GM19324 (cell line): ENCODE measurements around the gene IDE.
"Not testable (repeated sequence)": the region's sequence is repeated elsewhere in the genome, so short reads cannot be mapped to it uniquely, and the experiment has no call there.

ENCODE experiments used
- ATAC-seq: cut with Tn5 transposase; IDR thresholded peaks from one replicate; pipeline ENCODE4 v1.9.1; 2021; ENCODE audit warnings: mild to moderate bottlenecking, moderate library complexity; ENCODE audit not compliant: unreplicated experiment, low FRiP score

IDE gene

GRCh38 chr10:92430103-92430502, 143.8 kb downstream of the IDE start:
- ATAC-seq: no peak

GRCh38 chr10:92421550-92421949, 152.3 kb downstream of the IDE start:
- no peak for ATAC-seq

DNA sequence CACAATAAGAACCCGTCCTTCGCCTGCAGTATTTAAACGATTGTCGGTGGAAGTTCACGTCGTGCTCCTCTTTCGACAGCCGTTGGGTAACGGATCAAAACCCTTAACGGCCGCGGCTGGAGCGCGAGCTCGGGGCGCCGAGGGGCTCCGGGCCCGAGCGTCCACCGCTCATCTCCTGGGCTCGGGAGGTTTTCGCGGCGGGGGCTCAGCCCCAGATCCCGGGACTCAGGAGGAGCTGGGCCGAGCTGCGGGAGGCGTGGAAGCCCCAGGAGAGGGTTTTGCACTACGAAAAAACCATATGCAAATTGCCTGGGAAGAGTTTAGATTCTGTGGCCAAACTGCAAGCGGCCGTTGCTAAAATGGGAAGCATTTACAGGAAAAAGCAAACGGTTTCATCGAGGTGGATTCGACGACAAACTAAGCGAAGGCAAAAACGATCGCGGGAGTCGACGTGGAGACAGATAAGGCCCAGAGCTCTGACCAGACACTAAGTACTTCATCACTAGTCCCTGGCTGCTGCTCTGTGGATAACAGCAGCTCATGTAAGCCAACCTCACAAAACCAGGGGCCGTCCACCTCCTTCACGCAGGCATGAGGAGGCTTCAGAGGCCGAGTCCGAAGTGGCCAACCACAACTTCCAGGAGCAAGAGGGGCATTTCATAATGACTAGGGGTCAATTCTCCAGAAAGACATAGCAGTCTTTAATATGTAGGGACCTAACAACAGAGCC, 153.2 kb downstream of the IDE start:
- ATAC-seq: no peak

GRCh38 chr10:92419740-92420545, 153.9 kb downstream of the IDE start:
- no peak for ATAC-seq

DNA sequence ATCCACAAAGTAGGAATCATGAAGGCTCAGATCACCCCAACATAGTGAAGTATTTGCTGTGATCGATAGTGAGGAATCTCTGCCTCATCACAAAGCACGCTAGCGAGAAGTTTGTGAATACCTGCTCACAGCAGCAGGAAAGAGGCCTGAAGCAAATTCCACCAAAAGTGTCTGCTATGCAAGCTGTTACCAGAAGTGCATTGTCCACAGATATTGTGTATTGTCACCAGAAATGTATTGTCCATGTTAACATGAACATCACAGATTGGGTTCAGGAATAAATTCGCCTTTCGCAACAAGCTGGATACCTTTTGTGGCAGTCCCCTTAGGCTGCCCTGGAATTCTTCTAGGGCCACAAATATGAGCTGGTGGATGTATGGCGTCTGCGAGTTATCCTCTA, 155.0 kb downstream of the IDE start:
- no peak for ATAC-seq

DNA sequence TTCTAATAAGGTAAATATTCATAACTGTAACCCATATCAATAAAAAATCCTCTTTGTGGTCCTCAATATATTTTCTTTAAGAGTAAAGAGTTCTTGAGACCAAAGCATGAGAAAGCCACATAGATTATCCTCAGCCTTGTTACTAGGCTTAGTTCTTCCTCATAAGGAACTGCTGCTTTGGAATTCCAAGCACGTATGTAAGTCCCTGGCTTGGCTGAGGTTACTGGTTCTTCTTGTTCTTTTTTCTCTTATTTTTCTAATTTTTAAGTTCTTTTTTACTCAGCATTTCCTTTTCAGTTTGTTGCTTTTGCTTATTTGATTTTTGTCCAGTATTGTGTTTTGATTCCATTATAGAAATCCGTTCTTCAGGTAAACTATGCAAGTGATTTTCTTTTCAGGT, 155.7 kb downstream of the IDE start:
- ATAC-seq: no peak

DNA sequence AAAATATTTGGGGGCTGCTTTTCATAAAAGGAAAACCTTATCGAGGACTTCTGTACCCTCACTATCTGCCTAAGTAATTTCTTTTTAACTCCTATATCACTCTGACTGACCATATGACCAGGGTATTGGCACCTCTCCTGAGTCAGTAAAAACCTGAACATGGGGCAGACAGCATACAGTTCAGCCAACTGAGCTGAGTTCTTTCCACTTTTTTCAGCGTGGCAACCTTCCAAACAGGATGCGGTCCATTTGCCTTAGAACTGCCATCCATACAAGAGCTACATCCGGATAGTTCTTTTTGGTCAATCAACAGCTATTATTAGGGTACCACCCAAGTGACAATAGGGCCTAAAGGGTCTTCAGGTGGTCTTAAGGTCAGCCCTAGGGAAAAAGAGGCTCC, 160.4 kb downstream of the IDE start:
- no peak for ATAC-seq

GRCh38 chr10:92413011-92413410, 160.9 kb downstream of the IDE start:
- ATAC-seq: no peak

DNA sequence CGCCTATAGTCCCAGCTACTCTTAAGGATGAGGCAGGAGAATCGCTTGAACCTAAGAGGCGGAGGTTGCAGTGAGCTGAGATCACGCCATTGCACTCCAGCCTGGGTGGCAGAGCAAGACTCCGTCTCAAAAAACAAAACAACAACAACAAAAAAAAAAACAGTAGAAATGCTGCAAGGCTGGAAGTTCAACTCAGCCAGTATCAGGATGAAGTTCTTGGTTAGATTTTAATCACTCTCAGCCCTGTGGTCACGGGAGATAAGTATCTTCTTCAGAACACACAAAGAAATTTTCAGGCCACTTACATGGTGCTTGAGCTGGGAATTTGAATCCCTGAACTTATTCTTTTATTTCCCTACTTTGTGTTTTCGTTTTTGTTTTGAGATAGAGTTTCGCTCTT, 162.5 kb downstream of the IDE start:
- ATAC-seq: no peak

DNA sequence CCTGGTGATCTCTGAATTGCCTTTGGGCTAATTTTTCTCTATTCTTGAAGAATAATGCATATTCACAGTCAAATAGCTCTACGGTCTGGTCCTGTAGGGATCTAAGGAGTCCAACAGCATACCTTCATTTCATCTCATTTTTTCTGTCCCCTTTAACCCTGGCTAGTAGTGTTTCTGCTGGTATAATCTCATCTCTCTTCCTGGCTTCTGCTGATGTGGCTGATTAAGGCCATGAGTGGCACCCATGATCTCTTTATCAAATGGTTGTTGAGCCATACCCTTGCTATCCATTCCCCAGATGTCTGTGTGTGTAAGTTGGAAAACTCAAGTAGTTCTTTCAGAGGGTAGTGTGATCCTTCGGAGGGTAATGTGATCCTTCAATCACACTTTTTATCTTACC, 163.4 kb downstream of the IDE start:
- no peak for ATAC-seq

DNA sequence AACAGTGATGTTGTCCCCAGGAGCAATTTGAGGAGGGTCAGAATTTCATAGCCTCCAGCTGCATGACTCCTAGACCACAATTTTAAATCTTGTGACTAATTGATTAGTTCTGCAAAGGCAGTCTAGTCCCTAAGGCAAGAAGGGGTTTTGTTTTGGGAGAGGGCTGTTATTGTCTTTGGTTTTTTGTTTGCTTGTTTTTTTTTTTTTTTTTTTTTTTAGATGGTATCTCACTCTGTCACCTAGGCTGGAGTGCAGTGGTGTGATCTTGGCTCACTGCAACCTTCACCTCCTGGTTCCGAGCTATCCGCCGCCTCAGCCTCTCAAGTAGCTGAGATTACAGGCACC, 165.9 kb downstream of the IDE start:
- no peak for ATAC-seq

DNA sequence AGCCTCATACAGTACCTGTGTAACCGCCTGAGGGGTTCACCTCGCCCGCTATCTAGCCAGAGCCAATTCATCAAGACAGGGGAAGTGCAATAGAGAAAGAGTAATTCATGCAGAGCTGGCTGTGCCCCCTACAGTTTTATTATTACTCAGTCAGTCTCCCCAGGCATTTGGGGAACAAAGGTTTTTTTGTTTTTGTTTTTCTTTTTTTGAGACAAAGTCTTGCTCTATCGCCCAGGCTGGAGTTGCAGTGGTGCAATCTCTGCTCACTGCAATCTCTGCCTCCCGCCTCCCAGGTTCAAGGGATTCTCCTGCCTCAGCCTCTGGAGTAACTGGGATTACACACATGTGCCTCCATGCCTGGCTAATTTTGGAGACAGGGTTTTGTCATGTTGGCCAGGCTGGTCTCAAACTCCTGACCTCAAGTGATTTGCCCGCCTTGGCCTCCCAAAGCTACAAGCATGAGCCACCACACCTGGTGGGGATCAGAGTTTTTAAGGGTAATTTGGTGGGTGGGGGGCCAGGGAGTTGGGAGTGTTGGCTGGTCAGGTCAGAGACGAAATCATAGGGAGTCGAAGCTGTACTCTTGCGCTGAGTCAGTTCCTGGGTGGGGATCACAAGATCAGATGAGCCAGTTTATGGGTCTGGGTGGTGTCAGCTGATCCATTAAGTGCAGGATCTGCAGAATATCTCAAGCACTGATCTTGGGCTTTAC, 166.4 kb downstream of the IDE start:
- no peak for ATAC-seq

GRCh38 chr10:92405419-92405924, 168.4 kb downstream of the IDE start:
- no peak for ATAC-seq

DNA sequence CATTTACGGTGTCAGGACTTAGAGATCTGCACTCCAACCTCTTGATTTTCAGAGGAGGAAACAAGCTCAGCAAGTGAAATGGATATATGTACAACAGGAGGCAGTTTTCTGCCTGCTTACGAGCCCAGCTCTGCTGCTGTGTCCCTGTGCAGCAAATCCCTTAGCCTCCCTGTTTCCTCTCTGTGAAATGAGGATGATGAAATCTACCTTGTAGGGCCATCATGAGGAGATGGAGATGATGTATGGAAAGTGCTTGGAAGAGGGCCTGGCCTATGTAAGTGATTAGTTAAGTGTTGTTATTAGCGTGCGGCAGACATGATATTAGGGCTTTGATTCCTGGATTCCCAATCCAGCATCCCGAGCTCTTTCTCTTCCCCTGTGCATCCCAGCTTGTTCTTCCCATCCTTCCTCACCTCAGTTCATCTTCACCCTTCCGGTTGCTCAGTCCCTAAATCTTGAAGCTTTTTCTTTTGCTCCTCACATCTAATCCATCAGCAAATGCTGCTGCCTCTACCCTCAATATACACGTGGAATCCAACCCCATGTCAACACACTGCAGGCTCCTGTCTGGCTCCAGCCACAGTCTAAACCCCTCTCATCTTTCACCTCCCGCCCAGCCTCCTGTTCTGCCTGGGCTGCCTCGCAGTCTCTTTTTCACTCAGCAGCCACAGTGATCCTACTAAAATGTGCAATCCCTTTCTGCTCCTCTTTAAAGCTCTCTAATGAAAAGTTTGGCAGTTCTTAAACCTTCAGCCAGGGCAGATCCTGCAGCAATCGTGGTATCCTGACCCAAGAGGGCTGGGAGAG, 169.1 kb downstream of the IDE start:
- ATAC-seq: no peak

- not testable (repeated sequence) for ATAC-seq
These were observed 171.7 kb downstream of the IDE start for GRCh38 chr10:92402234-92402633.
